ENCODE measurements around the gene NAALADL2. TPM values are rescaled to one million over a fixed set of nuclear protein-coding genes. Genes with fewer than 3 reads are reported as not detected.

The NAALADL2 gene
- polyA plus RNA-seq, 1 donor from 2014 or later = 1.6 TPM

DNA sequence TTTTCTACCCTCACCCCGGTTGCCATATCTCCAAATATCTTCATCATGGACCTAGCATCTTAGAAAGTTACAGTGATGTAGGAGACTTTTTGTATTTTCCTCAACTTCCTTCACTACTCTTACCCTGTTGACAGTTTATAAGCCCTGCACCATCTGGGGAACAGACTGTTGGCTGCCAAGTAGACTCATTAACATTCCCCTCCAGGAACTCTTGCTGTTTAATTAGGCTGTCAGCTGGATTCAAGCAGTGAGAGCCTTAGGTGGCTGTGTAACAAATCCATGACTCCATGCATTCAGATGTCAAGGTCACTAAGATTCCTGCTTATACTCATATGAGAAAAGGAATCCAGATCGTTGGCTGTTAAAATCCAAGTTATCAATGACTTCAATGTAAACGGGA lies 198.3 kb downstream of the NAALADL2 start:
- H3K4me3 ChIP-seq (ENCODE audit: low read length) = no peak overlapping the region
- no peaks in the 10 kb centered on the region for H3F3A ChIP-seq (ENCODE audit: insufficient read depth, low read length, poor library complexity, severe bottlenecking)
- H2AFZ ChIP-seq (ENCODE audit: low read depth, low read length) = no peak overlapping the region
- no peak overlapping the region for H3K4me2 ChIP-seq (ENCODE audit: low read length)
- H3K36me3 ChIP-seq (ENCODE audit: insufficient read depth, low read length) = no peaks in the 10 kb centered on the region
- no peaks in the 10 kb centered on the region for H3K79me2 ChIP-seq (replicated peaks; ENCODE audit: insufficient read depth, low read length)
- no peak overlapping the region for H3K9ac ChIP-seq (ENCODE audit: low read length)
- H3K27me3 ChIP-seq (ENCODE audit: insufficient read depth, low read depth, low read length) = no peaks in the 10 kb centered on the region
- no peaks in the 10 kb centered on the region for H3K9me3 ChIP-seq (ENCODE audit: low read length)
- H4K20me1 ChIP-seq (ENCODE audit: insufficient read depth) = no peaks in the 10 kb centered on the region
- no peaks in the 10 kb centered on the region for H3K9me2 ChIP-seq (ENCODE audit: insufficient read depth, low read length)
- TF ChIP-seq MXI1 (conservative IDR thresholded peaks at IDR 0.05; ENCODE audit: poor library complexity, severe bottlenecking) = no peak
- TF ChIP-seq, protein P1, sequence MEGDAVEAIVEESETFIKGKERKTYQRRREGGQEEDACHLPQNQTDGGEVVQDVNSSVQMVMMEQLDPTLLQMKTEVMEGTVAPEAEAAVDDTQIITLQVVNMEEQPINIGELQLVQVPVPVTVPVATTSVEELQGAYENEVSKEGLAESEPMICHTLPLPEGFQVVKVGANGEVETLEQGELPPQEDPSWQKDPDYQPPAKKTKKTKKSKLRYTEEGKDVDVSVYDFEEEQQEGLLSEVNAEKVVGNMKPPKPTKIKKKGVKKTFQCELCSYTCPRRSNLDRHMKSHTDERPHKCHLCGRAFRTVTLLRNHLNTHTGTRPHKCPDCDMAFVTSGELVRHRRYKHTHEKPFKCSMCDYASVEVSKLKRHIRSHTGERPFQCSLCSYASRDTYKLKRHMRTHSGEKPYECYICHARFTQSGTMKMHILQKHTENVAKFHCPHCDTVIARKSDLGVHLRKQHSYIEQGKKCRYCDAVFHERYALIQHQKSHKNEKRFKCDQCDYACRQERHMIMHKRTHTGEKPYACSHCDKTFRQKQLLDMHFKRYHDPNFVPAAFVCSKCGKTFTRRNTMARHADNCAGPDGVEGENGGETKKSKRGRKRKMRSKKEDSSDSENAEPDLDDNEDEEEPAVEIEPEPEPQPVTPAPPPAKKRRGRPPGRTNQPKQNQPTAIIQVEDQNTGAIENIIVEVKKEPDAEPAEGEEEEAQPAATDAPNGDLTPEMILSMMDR (IDR thresholded peaks at IDR 0.05; ENCODE audit: poor library complexity, severe bottlenecking) = no peak
- no peak for TF ChIP-seq TAF1 (IDR thresholded peaks at IDR 0.05; ENCODE audit: low read depth)
- TF ChIP-seq REST (IDR thresholded peaks at IDR 0.05; ENCODE audit: borderline replicate concordance) = no peak
- TF ChIP-seq EZH2 (IDR thresholded peaks at IDR 0.05; ENCODE audit: borderline replicate concordance, insufficient read depth, low read length, poor library complexity, severe bottlenecking) = no peak
- no peak for TF ChIP-seq RAD21 (conservative IDR thresholded peaks at IDR 0.05)
- no peak for TF ChIP-seq EP300 (conservative IDR thresholded peaks at IDR 0.05; ENCODE audit: poor library complexity, severe bottlenecking)
- no peak for TF ChIP-seq SMC3 (conservative IDR thresholded peaks at IDR 0.05; ENCODE audit: poor library complexity)
- TF ChIP-seq POLR2AphosphoS5 (IDR thresholded peaks at IDR 0.05) = no peak
- H3K27ac ChIP-seq (ENCODE audit: low read length) = no peak overlapping the region

DNA sequence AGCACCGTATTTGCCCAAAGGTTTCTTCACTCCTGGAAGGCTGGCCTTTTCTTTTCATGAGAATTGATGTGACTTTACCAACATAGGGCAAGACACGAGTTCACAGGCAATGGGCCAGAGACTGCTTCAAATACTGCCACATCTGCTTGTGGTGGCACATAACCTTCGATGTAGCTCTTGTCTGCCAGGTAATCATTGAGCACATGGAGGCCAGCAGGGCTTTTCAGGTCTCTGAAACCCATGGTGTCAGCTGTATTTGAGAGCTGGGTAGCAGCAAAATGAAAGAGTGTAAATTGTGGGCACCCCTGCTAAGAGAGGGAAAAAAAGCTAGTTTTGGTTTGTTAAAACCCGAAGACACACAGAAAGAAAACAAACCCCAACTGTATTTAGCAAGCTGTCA lies 200.7 kb downstream of the NAALADL2 start:
- H3F3A ChIP-seq (ENCODE audit: insufficient read depth, low read length, poor library complexity, severe bottlenecking) = no peaks in the 10 kb centered on the region
- H3K9me3 ChIP-seq (ENCODE audit: low read length) = no peaks in the 10 kb centered on the region
- no peak overlapping the region for H3K27ac ChIP-seq (ENCODE audit: low read length)
- no peak for TF ChIP-seq EZH2 (IDR thresholded peaks at IDR 0.05; ENCODE audit: borderline replicate concordance, insufficient read depth, low read length, poor library complexity, severe bottlenecking)
- TF ChIP-seq TAF1 (IDR thresholded peaks at IDR 0.05; ENCODE audit: low read depth) = no peak
- TF ChIP-seq, protein P1 (IDR thresholded peaks at IDR 0.05; ENCODE audit: poor library complexity, severe bottlenecking) = no peak
- H3K36me3 ChIP-seq (ENCODE audit: insufficient read depth, low read length) = no peaks in the 10 kb centered on the region
- H3K27me3 ChIP-seq (ENCODE audit: insufficient read depth, low read depth, low read length) = no peaks in the 10 kb centered on the region
- H3K4me3 ChIP-seq (ENCODE audit: low read length) = no peak overlapping the region
- no peaks in the 10 kb centered on the region for H3K79me2 ChIP-seq (replicated peaks; ENCODE audit: insufficient read depth, low read length)
- no peak overlapping the region for H2AFZ ChIP-seq (ENCODE audit: low read depth, low read length)
- no peaks in the 10 kb centered on the region for H4K20me1 ChIP-seq (ENCODE audit: insufficient read depth)
- no peaks in the 10 kb centered on the region for H3K9me2 ChIP-seq (ENCODE audit: insufficient read depth, low read length)
- H3K4me2 ChIP-seq (ENCODE audit: low read length) = no peak overlapping the region
- no peak overlapping the region for H3K9ac ChIP-seq (ENCODE audit: low read length)
